Measurements from ENCODE around the gene CWC25.
A peak's percentile ranks its signal among the peaks of the same experiment; 100 is the strongest.

- TF ChIP-seq CTCF (IDR thresholded peaks at IDR 0.05) = peak in 7 of 12 donors; percentile 18 to 61 (median 33)
- TF ChIP-seq POLR2A (IDR thresholded peaks at IDR 0.05) = no peak
Observed at GRCh38 chr17:38868817-38869525, 43.9 kb upstream of the CWC25 start.

Data from heart left ventricle (tissue), 13 donors.